ENCODE results near the gene LRMDA. TPM values are rescaled to one million over a fixed set of nuclear protein-coding genes. Genes with fewer than 3 reads are reported as not detected.

The LRMDA gene
- total RNA-seq, 6 donors from 2014 or later: 12.8 to 185 (median 18.1) TPM

GRCh38 chr10:75449382-75450074, 18.1 kb downstream of the LRMDA start:
- Histone ChIP-seq H3K4me3 (no peak overlapping the region), H3K27me3 (no peaks in the 10 kb centered on the region), H3K36me3 (peaks cover 0 to under 1% (median 0%) of the 10 kb centered on the region in 4 donors), H3K4me1 (no peaks in the 10 kb centered on the region), H3K27ac (no peak overlapping the region), H3K9me3 (peaks cover 0 to under 1% (median 0%) of the 10 kb centered on the region in 4 donors)
- no peak for TF ChIP-seq EP300 (IDR thresholded peaks at IDR 0.05)
- TF ChIP-seq POLR2A (IDR thresholded peaks at IDR 0.05): no peak
- no peak for TF ChIP-seq POLR2AphosphoS5 (IDR thresholded peaks at IDR 0.05)
- TF ChIP-seq, protein P1, sequence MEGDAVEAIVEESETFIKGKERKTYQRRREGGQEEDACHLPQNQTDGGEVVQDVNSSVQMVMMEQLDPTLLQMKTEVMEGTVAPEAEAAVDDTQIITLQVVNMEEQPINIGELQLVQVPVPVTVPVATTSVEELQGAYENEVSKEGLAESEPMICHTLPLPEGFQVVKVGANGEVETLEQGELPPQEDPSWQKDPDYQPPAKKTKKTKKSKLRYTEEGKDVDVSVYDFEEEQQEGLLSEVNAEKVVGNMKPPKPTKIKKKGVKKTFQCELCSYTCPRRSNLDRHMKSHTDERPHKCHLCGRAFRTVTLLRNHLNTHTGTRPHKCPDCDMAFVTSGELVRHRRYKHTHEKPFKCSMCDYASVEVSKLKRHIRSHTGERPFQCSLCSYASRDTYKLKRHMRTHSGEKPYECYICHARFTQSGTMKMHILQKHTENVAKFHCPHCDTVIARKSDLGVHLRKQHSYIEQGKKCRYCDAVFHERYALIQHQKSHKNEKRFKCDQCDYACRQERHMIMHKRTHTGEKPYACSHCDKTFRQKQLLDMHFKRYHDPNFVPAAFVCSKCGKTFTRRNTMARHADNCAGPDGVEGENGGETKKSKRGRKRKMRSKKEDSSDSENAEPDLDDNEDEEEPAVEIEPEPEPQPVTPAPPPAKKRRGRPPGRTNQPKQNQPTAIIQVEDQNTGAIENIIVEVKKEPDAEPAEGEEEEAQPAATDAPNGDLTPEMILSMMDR (IDR thresholded peaks at IDR 0.05): no peak
- 79 to 83% methylated on average over 7 of the region's 7 CpGs for WGBS, 2 donors
- no peak for DNase-seq
- ATAC-seq (ENCODE audit: low FRiP score in 2 of 2): peak in 1 of 2 donors; percentile 55

DNA sequence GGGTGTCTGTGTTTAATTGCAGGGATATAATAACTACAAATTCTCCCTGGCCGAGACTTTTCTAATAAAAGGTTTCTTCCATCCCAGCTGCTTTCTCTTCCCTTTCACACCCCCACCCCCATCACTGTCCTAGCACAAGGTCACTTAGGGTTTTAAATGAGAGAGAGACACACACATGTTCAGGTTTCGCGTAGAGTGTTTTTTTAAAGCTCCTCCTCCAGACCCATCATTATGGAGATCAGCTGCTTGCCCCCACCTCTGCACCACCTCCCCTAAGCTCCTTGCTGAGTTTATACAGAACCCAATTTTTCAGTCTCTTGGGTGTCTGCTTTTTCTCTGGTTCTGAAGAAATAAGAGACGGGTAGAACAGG, 18.6 kb downstream of the LRMDA start:
- DNase-seq (no peak), ATAC-seq (ENCODE audit: low FRiP score in 2 of 2) (no peak)
- H3K9me3 ChIP-seq: no peaks in the 10 kb centered on the region
- TF ChIP-seq POLR2AphosphoS5 (IDR thresholded peaks at IDR 0.05) (no peak), EP300 (IDR thresholded peaks at IDR 0.05) (no peak), POLR2A (IDR thresholded peaks at IDR 0.05) (no peak)
- TF ChIP-seq, protein P1 (IDR thresholded peaks at IDR 0.05): no peak
- H3K4me3 ChIP-seq: no peak overlapping the region
- H3K27me3 ChIP-seq: no peaks in the 10 kb centered on the region
- peaks cover 0 to 5% (median 0%) of the 10 kb centered on the region in 4 donors for H3K36me3 ChIP-seq
- WGBS, 2 donors: 82 to 83% methylated on average over 4 of the region's 4 CpGs
- H3K4me1 ChIP-seq: no peaks in the 10 kb centered on the region
- no peak overlapping the region for H3K27ac ChIP-seq

DNA sequence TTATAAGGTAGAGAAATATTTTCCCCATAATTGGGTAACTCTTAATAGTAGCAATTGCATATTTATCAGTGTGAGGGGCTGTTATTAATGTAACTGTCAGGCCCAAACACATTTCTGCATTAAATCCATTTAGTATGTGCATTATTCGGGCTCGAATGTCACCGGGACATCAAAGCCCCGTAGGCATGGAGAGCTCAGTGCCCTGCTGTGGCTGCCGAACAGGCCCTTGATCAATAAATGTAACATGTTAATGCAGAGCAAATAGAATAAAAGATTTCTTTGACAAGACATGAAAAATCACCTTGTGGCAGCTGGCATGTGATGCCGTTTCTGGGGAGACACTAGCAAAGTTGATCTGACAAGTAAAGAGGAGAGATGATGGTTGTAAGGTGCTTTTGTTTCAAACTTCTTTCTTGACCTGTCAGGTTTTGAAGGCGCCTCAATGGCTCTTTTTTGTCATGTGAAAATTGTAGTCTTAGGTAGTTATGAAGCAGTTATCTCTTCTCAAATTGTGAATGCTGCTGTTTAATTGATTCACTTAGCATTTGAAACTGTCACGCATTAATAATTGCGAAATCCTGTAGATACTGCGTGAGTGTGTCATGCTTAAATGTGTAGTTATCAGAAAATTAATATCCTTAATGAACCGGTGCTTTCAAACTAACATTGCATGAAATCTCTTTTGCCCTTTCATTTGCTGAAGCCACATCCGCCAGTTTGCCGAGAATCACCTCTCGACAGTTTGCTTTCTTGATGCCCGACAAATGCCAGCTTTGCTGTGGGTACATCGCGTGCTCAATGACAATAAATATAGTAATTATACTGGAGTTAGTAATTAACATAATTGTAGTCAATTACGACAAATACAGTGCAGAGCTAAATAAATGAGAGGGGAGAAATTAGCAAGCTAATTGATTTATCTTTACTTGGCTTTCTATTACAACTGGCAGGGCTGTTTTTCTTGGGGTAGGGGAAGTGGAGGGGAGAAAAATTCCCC, 19.5 kb downstream of the LRMDA start:
- H3K36me3 ChIP-seq: peaks cover 0 to 9% (median 0%) of the 10 kb centered on the region in 4 donors
- no peak for DNase-seq
- ATAC-seq (ENCODE audit: low FRiP score in 2 of 2): no peak
- no peaks in the 10 kb centered on the region for H3K9me3 ChIP-seq
- 94 to 96% methylated on average over 18 of the region's 18 CpGs for WGBS, 2 donors
- no peaks in the 10 kb centered on the region for H3K27me3 ChIP-seq
- no peak overlapping the region for H3K27ac ChIP-seq
- H3K4me3 ChIP-seq: no peak overlapping the region
- TF ChIP-seq, protein P1 (IDR thresholded peaks at IDR 0.05): no peak
- TF ChIP-seq POLR2AphosphoS5 (IDR thresholded peaks at IDR 0.05) (no peak), POLR2A (IDR thresholded peaks at IDR 0.05) (no peak), EP300 (IDR thresholded peaks at IDR 0.05) (no peak)
- no peaks in the 10 kb centered on the region for H3K4me1 ChIP-seq

DNA sequence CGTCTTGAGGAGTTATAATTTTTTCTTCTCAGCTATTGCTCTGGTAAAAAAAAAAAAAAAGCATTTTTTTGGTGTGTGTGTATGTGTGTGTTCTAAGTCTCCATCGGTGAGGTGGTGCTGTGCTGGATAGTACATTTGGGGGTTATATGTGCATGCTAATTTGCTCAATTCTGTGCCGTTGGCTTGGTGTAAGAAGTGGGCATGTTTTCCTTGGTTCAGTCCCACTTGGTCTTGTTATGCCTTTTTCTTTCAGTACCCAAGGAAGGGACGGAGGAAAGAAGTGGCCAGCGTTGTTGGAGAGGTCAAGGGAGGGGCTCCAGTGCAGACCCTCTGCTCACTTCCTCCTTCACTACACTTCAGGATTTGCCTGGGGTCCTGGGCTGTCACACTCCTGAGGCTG, 20.4 kb downstream of the LRMDA start:
- no peaks in the 10 kb centered on the region for H3K27me3 ChIP-seq
- WGBS, 2 donors: 83 to 88% methylated on average over 5 of the region's 5 CpGs
- no peak for DNase-seq
- H3K4me1 ChIP-seq: no peaks in the 10 kb centered on the region
- peak overlapping the region in 1 of 4 donors; percentile 1 for H3K4me3 ChIP-seq
- TF ChIP-seq EP300 (IDR thresholded peaks at IDR 0.05) (no peak), POLR2A (IDR thresholded peaks at IDR 0.05) (no peak), POLR2AphosphoS5 (IDR thresholded peaks at IDR 0.05) (no peak)
- TF ChIP-seq, protein P1 (IDR thresholded peaks at IDR 0.05): no peak
- no peak for ATAC-seq (ENCODE audit: low FRiP score in 2 of 2)
- H3K9me3 ChIP-seq: no peaks in the 10 kb centered on the region
- peaks cover 0 to 9% (median 0%) of the 10 kb centered on the region in 4 donors for H3K36me3 ChIP-seq
- H3K27ac ChIP-seq: no peak overlapping the region
